GM23338 (cell line): ENCODE data around the gene SLC52A3. TPM values are rescaled to one million over a fixed set of nuclear protein-coding genes. Genes with fewer than 3 reads are reported as not detected.

Source experiments
- ATAC-seq: fragments of 200-7000 bp; cut with Tn5 transposase; 3 replicates; pipeline ENCODE4 v1.9.1; 2020
- DNase-seq: peaks from one replicate; pipeline ENCODE4 v3.0.0-alpha.2; 2015; ENCODE audit warnings: low spot score
- H2AFZ ChIP-seq: fragments of 200-600 bp; sonication (generic); 2 replicates; pipeline ENCODE4 v1.8.0; 2016; ENCODE audit warnings: antibody characterized with exemption, mild to moderate bottlenecking, moderate library complexity
- H3F3A ChIP-seq: fragments of 200-600 bp; sonication (generic); replicated peaks from 2 replicates; pipeline ENCODE4 v1.8.0; 2017; ENCODE audit warnings: antibody characterized with exemption, mixed run types, low read depth
- H3K27ac ChIP-seq: fragments of 200-600 bp; sonication (generic); 2 replicates; pipeline ENCODE4 v1.6.1; 2016; ENCODE audit warnings: low read depth
- H3K27me3 ChIP-seq: fragments of 200-600 bp; sonication (generic); 2 replicates; pipeline ENCODE4 v1.8.0; 2016; ENCODE audit warnings: mild to moderate bottlenecking, mixed run types, moderate library complexity; ENCODE audit not compliant: insufficient read depth
- H3K36me3 ChIP-seq: fragments of 200-600 bp; sonication (generic); 2 replicates; pipeline ENCODE4 v1.8.0; 2016; ENCODE audit warnings: mild to moderate bottlenecking; ENCODE audit not compliant: insufficient read depth
- H3K4me1 ChIP-seq: fragments of 200-600 bp; sonication (generic); 2 replicates; pipeline ENCODE4 v1.8.0; 2016; ENCODE audit warnings: mild to moderate bottlenecking, moderate library complexity; ENCODE audit not compliant: insufficient read depth
- H3K4me2 ChIP-seq: fragments of 200-600 bp; sonication (generic); 2 replicates; pipeline ENCODE4 v1.7.1; 2017; ENCODE audit warnings: mixed run types
- H3K4me3 ChIP-seq: fragments of 200-600 bp; sonication (generic); 2 replicates; pipeline ENCODE4 v1.6.1; 2016; ENCODE audit warnings: mixed run types
- H3K79me2 ChIP-seq: fragments of 200-600 bp; sonication (generic); replicated peaks from 2 replicates; pipeline ENCODE4 v1.8.0; 2017; ENCODE audit warnings: mild to moderate bottlenecking; ENCODE audit not compliant: insufficient read depth
- H3K9me2 ChIP-seq: fragments of 200-600 bp; sonication (generic); 2 replicates; pipeline ENCODE4 v1.8.0; 2017; ENCODE audit not compliant: insufficient read depth
- H4K20me1 ChIP-seq: fragments of 200-600 bp; sonication (generic); replicated peaks from 2 replicates; pipeline ENCODE4 v1.8.0; 2017; ENCODE audit warnings: mild to moderate bottlenecking; ENCODE audit not compliant: insufficient read depth
- H3K27ac Mint-ChIP-seq: 2 replicates; pipeline ENCODE4 v1.8.0; 2020; ENCODE audit warnings: inconsistent platforms, mild to moderate bottlenecking, moderate library complexity, mixed read lengths
- H3K27me3 Mint-ChIP-seq: 3 replicates; pipeline ENCODE4 v1.8.0; 2022; ENCODE audit warnings: low read depth, mild to moderate bottlenecking, moderate library complexity, mixed read lengths, inconsistent platforms; ENCODE audit not compliant: insufficient read depth, poor library complexity
- H3K36me3 Mint-ChIP-seq: 3 replicates; pipeline ENCODE4 v1.8.0; 2021; ENCODE audit warnings: low read depth, mild to moderate bottlenecking, inconsistent platforms, moderate library complexity, mixed read lengths
- H3K4me1 Mint-ChIP-seq: 3 replicates; pipeline ENCODE4 v1.8.0; 2020; ENCODE audit warnings: mild to moderate bottlenecking, inconsistent platforms, mixed read lengths
- H3K4me3 Mint-ChIP-seq: 3 replicates; pipeline ENCODE4 v1.8.0; 2021; ENCODE audit warnings: moderate library complexity, mild to moderate bottlenecking, inconsistent platforms, mixed read lengths
- H3K9me3 Mint-ChIP-seq: 3 replicates; pipeline ENCODE4 v1.8.0; 2020; ENCODE audit warnings: moderate library complexity, mild to moderate bottlenecking, inconsistent platforms, mixed read lengths
- EZH2 ChIP-seq: fragments of 200-600 bp; sonication (generic); IDR thresholded peaks from one replicate; pipeline ENCODE4 v1.8.0; 2017; ENCODE audit warnings: antibody characterized with exemption, mild to moderate bottlenecking, low read depth; ENCODE audit not compliant: unreplicated experiment
- EZH2phosphoT487 ChIP-seq: fragments of 200-600 bp; sonication (generic); IDR thresholded peaks from one replicate; pipeline ENCODE4 v1.8.1; 2018; ENCODE audit warnings: antibody characterized with exemption; ENCODE audit not compliant: unreplicated experiment
- JUNB ChIP-seq: IDR thresholded peaks from one replicate; pipeline ENCODE4 v1.6.1; 2016; ENCODE audit warnings: antibody characterized with exemption; ENCODE audit not compliant: unreplicated experiment
- NANOG ChIP-seq: IDR thresholded peaks from 2 replicates; pipeline ENCODE4 v1.6.1; 2016; ENCODE audit warnings: antibody characterized with exemption, borderline replicate concordance
- ZNF114 ChIP-seq: fragments of 250-450 bp; sonication (Bioruptor Pico); IDR thresholded peaks from 2 replicates; pipeline ENCODE4 v1.5.0; 2020; ENCODE audit warnings: mild to moderate bottlenecking, moderate library complexity
- polyA plus RNA-seq: library from polyadenylated mRNA; unstranded; fragments of >200 nt; fragmentation: Nextera tagmentation; extraction: Ambion mirVana; gene quantifications from 2 replicates; pipeline ENCODE4 v1.2.1, GENCODE V29; 2016
- total RNA-seq: library from RNA; depleted of rRNA; stranded (reverse); fragments of >200 nt; shearing (Covaris generic); gene quantifications from 2 replicates; pipeline ENCODE4 v1.2.3, GENCODE V29; 2014; rRNA removed
- TF ChIP-seq, protein P1 (sequence below): IDR thresholded peaks from 2 replicates; pipeline ENCODE4 v1.6.1; 2016; ENCODE audit warnings: antibody characterized with exemption
- TF ChIP-seq, protein P2 (sequence below): IDR thresholded peaks from one replicate; pipeline ENCODE4 v1.6.1; 2018; ENCODE audit warnings: antibody characterized with exemption; ENCODE audit not compliant: unreplicated experiment
- TF ChIP-seq, protein P3 (sequence below), 2 experiments: fragments of 200-600 bp in 1 of 2; sonication (generic) in 1 of 2; conservative IDR thresholded peaks; 2 replicates each; pipeline versions ENCODE4 v1.5.1 to v1.6.1; 2016 to 2017; ENCODE audit warnings: antibody characterized with exemption in 2 of 2, low read depth in 2 of 2, mild to moderate bottlenecking in 2 of 2, moderate library complexity in 1 of 2

The SLC52A3 gene
- total and polyA plus RNA-seq, 2 experiments from 2014 or later = 2.3 to 4.5 TPM

DNA sequence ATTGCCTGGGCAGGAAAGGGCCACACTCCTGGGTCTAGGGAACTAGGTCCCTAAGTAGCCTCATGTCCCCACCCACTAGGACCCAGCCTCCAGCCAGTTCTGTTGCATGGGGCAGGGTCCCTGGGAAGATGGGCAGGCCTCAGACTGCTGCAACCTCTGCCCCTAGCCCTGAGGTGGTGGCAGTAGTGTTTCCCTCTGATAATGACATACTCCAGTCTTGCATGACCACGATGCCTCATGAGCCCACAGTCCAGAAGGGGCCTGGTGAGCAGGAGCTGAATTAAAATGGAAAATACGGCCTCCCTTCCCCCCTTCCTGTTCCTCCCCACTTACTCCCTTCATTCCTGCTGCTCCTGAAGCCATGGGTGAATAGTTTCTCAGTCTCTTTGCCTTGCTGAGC is 56.7 kb downstream of the SLC52A3 start:
- Mint-ChIP-seq H3K9me3 (peaks cover 27% of the 10 kb centered on the region), H3K36me3 (peaks cover 15% of the 10 kb centered on the region), H3K4me3 (no peak overlapping the region), H3K4me1 (peaks cover 25% of the 10 kb centered on the region), H3K27me3 (peaks cover 25% of the 10 kb centered on the region), H3K27ac (no peak overlapping the region)
- no peak for DNase-seq
- no peaks in the 10 kb centered on the region for H3F3A ChIP-seq
- H3K27me3 ChIP-seq = peaks cover 43% of the 10 kb centered on the region
- no peak overlapping the region for H3K4me2 ChIP-seq
- ATAC-seq = no peak
- TF ChIP-seq, protein P1, sequence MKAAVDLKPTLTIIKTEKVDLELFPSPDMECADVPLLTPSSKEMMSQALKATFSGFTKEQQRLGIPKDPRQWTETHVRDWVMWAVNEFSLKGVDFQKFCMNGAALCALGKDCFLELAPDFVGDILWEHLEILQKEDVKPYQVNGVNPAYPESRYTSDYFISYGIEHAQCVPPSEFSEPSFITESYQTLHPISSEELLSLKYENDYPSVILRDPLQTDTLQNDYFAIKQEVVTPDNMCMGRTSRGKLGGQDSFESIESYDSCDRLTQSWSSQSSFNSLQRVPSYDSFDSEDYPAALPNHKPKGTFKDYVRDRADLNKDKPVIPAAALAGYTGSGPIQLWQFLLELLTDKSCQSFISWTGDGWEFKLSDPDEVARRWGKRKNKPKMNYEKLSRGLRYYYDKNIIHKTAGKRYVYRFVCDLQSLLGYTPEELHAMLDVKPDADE = no peak
- TF ChIP-seq, protein P2, sequence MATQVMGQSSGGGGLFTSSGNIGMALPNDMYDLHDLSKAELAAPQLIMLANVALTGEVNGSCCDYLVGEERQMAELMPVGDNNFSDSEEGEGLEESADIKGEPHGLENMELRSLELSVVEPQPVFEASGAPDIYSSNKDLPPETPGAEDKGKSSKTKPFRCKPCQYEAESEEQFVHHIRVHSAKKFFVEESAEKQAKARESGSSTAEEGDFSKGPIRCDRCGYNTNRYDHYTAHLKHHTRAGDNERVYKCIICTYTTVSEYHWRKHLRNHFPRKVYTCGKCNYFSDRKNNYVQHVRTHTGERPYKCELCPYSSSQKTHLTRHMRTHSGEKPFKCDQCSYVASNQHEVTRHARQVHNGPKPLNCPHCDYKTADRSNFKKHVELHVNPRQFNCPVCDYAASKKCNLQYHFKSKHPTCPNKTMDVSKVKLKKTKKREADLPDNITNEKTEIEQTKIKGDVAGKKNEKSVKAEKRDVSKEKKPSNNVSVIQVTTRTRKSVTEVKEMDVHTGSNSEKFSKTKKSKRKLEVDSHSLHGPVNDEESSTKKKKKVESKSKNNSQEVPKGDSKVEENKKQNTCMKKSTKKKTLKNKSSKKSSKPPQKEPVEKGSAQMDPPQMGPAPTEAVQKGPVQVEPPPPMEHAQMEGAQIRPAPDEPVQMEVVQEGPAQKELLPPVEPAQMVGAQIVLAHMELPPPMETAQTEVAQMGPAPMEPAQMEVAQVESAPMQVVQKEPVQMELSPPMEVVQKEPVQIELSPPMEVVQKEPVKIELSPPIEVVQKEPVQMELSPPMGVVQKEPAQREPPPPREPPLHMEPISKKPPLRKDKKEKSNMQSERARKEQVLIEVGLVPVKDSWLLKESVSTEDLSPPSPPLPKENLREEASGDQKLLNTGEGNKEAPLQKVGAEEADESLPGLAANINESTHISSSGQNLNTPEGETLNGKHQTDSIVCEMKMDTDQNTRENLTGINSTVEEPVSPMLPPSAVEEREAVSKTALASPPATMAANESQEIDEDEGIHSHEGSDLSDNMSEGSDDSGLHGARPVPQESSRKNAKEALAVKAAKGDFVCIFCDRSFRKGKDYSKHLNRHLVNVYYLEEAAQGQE = no peak
- no peak for TF ChIP-seq JUNB
- TF ChIP-seq EZH2 = no peak
- no peak for TF ChIP-seq ZNF114 (CRISPR knock-in tag)
- H2AFZ ChIP-seq = no peak overlapping the region; the same call in 1 of the 2 replicates
- no peaks in the 10 kb centered on the region for H3K9me2 ChIP-seq
- H4K20me1 ChIP-seq = no peaks in the 10 kb centered on the region
- H3K36me3 ChIP-seq = no peaks in the 10 kb centered on the region
- H3K27ac ChIP-seq = no peak overlapping the region
- no peak overlapping the region for H3K4me3 ChIP-seq
- H3K79me2 ChIP-seq = no peaks in the 10 kb centered on the region
- H3K4me1 ChIP-seq = peaks cover 13% of the 10 kb centered on the region; the same call in 1 of the 2 replicates

DNA sequence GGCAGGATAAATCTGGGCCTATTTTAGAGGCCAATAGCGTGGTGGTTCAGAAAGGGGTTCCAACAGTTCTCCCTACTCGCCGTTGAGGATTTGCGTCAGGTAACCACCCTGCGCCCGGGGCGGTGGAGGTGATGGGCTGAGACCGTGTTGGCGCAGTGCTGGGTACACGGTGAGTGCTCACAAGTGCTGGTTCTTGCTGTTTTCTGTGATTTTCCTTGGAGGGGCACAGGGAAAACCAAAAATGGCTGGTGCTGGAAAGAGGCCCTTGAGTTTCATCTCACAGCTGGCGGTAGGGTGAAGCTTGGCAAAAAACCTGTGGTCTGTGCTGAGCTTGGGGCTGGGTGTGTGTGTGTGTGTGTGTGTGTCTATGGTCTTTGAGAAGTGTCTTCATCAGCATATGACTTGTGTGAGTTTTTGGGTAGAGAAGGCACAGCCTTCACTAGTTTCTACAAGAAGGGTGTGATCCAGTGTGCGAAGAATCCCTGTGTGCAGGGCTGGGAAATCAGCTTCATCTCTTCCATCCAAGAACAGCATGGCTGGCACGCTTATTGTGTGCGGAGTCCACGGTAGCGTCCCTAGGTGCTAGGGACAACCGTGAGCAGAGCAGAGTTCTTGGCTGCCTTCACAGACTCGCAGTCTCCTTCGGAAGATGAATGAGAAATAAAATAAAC is 57.4 kb downstream of the SLC52A3 start:
- Histone ChIP-seq H3K4me3 (peak overlapping the region; percentile 65; the same call in 1 of the 2 replicates), H3K79me2 (no peaks in the 10 kb centered on the region), H4K20me1 (no peaks in the 10 kb centered on the region), H3K27me3 (peaks cover 43% of the 10 kb centered on the region), H3K9me2 (no peaks in the 10 kb centered on the region), H3F3A (no peaks in the 10 kb centered on the region), H2AFZ (no peak overlapping the region), H3K4me1 (peaks cover 13% of the 10 kb centered on the region; the same call in 1 of the 2 replicates), H3K27ac (no peak overlapping the region), H3K36me3 (no peaks in the 10 kb centered on the region), H3K4me2 (peak overlapping the region; percentile 55; the same call in 1 of the 2 replicates)
- ATAC-seq (peak; percentile 37), DNase-seq (peak; percentile 40)
- no peak for TF ChIP-seq EZH2phosphoT487
- TF ChIP-seq, protein P3, sequence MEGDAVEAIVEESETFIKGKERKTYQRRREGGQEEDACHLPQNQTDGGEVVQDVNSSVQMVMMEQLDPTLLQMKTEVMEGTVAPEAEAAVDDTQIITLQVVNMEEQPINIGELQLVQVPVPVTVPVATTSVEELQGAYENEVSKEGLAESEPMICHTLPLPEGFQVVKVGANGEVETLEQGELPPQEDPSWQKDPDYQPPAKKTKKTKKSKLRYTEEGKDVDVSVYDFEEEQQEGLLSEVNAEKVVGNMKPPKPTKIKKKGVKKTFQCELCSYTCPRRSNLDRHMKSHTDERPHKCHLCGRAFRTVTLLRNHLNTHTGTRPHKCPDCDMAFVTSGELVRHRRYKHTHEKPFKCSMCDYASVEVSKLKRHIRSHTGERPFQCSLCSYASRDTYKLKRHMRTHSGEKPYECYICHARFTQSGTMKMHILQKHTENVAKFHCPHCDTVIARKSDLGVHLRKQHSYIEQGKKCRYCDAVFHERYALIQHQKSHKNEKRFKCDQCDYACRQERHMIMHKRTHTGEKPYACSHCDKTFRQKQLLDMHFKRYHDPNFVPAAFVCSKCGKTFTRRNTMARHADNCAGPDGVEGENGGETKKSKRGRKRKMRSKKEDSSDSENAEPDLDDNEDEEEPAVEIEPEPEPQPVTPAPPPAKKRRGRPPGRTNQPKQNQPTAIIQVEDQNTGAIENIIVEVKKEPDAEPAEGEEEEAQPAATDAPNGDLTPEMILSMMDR (conservative IDR thresholded peaks at IDR 0.05; ENCODE audit: low read depth in 2 of 2) = no peak
- no peak for TF ChIP-seq ZNF114 (CRISPR knock-in tag)
- TF ChIP-seq NANOG = no peak
- Mint-ChIP-seq H3K36me3 (peaks cover 15% of the 10 kb centered on the region), H3K27me3 (peaks cover 25% of the 10 kb centered on the region), H3K4me1 (peaks cover 27% of the 10 kb centered on the region), H3K27ac (no peak overlapping the region), H3K9me3 (peaks cover 27% of the 10 kb centered on the region), H3K4me3 (peak overlapping the region; percentile 58)

Other genes starting within 250 kb of the SLC52A3 start
- 244 and 252 TPM in 2 replicates for gene CSNK2A1, start 224.7 kb downstream of the SLC52A3 start, total RNA-seq
- gene CSNK2A1, start 224.7 kb downstream of the SLC52A3 start, polyA plus RNA-seq = 73.2 and 85.1 TPM in 2 replicates
- 2.0 and 3.8 TPM in 2 replicates for gene TCF15, start 158.2 kb downstream of the SLC52A3 start, total RNA-seq
- 4.0 and 4.2 TPM in 2 replicates for gene TCF15, start 158.2 kb downstream of the SLC52A3 start, polyA plus RNA-seq
- gene SRXN1, start 115.3 kb downstream of the SLC52A3 start, total RNA-seq = 18.6 and 26.6 TPM in 2 replicates
- gene SRXN1, start 115.3 kb downstream of the SLC52A3 start, polyA plus RNA-seq = 8.0 and 8.4 TPM in 2 replicates
- gene SCRT2, start 92.7 kb downstream of the SLC52A3 start, total RNA-seq = 0.31 and 0.35 TPM in 2 replicates
- gene SCRT2, start 92.7 kb downstream of the SLC52A3 start, polyA plus RNA-seq = 0.28 TPM in 1 of 2 replicates, not detected in the other
- gene FAM110A, start 65.2 kb upstream of the SLC52A3 start, total RNA-seq = 13.7 and 15.0 TPM in 2 replicates
- 9.9 and 10.7 TPM in 2 replicates for gene FAM110A, start 65.2 kb upstream of the SLC52A3 start, polyA plus RNA-seq
- 0.17 and 1.0 TPM in 2 replicates for gene ANGPT4, start 147.8 kb upstream of the SLC52A3 start, total RNA-seq
- 0.05 TPM in 1 of 2 replicates, not detected in the other for gene ANGPT4, start 147.8 kb upstream of the SLC52A3 start, polyA plus RNA-seq
- 0.74 and 2.8 TPM in 2 replicates for gene RSPO4, start 233.8 kb upstream of the SLC52A3 start, total RNA-seq
- gene RSPO4, start 233.8 kb upstream of the SLC52A3 start, polyA plus RNA-seq = 3.6 and 4.5 TPM in 2 replicates